K562 (cell line): ENCODE measurements around the gene MAN1B1. TPM values are rescaled to one million over a fixed set of nuclear protein-coding genes. Genes with fewer than 3 reads are reported as not detected.

Source experiments
- ATAC-seq: fragments of 200-7000 bp; cut with Tn5 transposase; 3 replicates; pipeline ENCODE4 v1.9.1; 2020; ENCODE audit warnings: moderate library complexity
- BruUV-seq: library from RNA; stranded (reverse); fragments of 400-500 nt; replicated peaks from 2 replicates; lab custom pipeline; 2021; lab: Mats Ljungman, UMichigan
- CTCF ChIA-PET: fragments of 300-600 bp; formaldehyde crosslinking; extraction: SDS; loops from one replicate; lab custom pipeline; 2021; ENCODE audit warnings: low intra/inter-chr PET ratio; lab: Yijun Ruan, JAX
- POLR2A ChIA-PET: fragments of 300-600, 350-650 bp; sonication (Branson Sonifier 250); formaldehyde crosslinking; extraction: SDS; loops from one replicate; lab custom pipeline; 2021; ENCODE audit warnings: antibody characterized with exemption, inconsistent platforms; lab: Yijun Ruan, JAX
- DNase-seq, 4 experiments: peaks; one replicate each; pipeline versions ENCODE4 v3.0.0 to v3.0.0-alpha.2; 2011 to 2018; ENCODE audit warnings: low spot score in 3 of 4, mixed read lengths in 3 of 4; ENCODE audit errors: extremely low read depth in 1 of 4
- FAIRE-seq: peaks from 2 replicates; lab custom pipeline; 2011; peaks lifted over from hg19 to GRCh38; lab: Jason Lieb, UNC
- H2AFZ ChIP-seq: 2 replicates; pipeline ENCODE4 v1.6.0; 2011; ENCODE audit warnings: low read depth, low read length, control low read depth, inconsistent platforms
- H3K27ac ChIP-seq: fragments of 200-600 bp; 3 replicates; pipeline ENCODE4 v1.8.0; 2011; ENCODE audit warnings: low read depth, mild to moderate bottlenecking, control low read depth, inconsistent platforms, low read length, moderate library complexity, mixed read lengths; ENCODE audit errors: extremely low read depth
- H3K27me3 ChIP-seq, 2 experiments: fragments of 300-600 bp in 1 of 2; 2 replicates in 1 of 2; 3 replicates in 1 of 2; pipeline versions ENCODE4 v1.6.0 to v1.8.0; 2011; ENCODE audit warnings: inconsistent platforms in 2 of 2, low read length in 2 of 2, mild to moderate bottlenecking in 1 of 2, mixed read lengths in 1 of 2, moderate library complexity in 1 of 2; ENCODE audit not compliant: control insufficient read depth in 2 of 2, insufficient read depth in 2 of 2
- H3K36me3 ChIP-seq: fragments of 300-600 bp; 3 replicates; pipeline ENCODE4 v1.8.0; 2011; ENCODE audit warnings: mild to moderate bottlenecking, low read length, inconsistent platforms; ENCODE audit not compliant: control insufficient read depth, insufficient read depth
- H3K4me1 ChIP-seq, 2 experiments: fragments of 200-600 bp in 1 of 2; replicated peaks in 1 of 2; 2 replicates in 1 of 2; 3 replicates in 1 of 2; pipeline versions ENCODE4 v1.5.1 to v1.8.0; 2011; ENCODE audit warnings: inconsistent platforms in 2 of 2, low read length in 2 of 2, mild to moderate bottlenecking in 1 of 2, mixed read lengths in 1 of 2, moderate library complexity in 1 of 2; ENCODE audit not compliant: control insufficient read depth in 2 of 2, insufficient read depth in 2 of 2
- H3K4me2 ChIP-seq: 2 replicates; pipeline ENCODE4 v1.6.1; 2011; ENCODE audit warnings: low read length, control low read depth, inconsistent platforms, mixed read lengths; ENCODE audit not compliant: insufficient read depth
- H3K4me3 ChIP-seq: fragments of 200-600 bp; sonication (generic), shearing (Covaris generic); 2 replicates; pipeline ENCODE4 v1.5.1; 2016; ENCODE audit warnings: control low read depth, inconsistent platforms
- H3K79me2 ChIP-seq: fragments of 200-600 bp; 3 replicates; pipeline ENCODE4 v1.8.0; 2011; ENCODE audit warnings: low read length, inconsistent platforms; ENCODE audit not compliant: control insufficient read depth, insufficient read depth
- H3K9ac ChIP-seq, 2 experiments: 2 replicates each; pipeline versions ENCODE4 v1.6.0 to v1.6.1; 2011; ENCODE audit warnings: low read depth in 2 of 2, low read length in 2 of 2, control low read depth in 1 of 2, inconsistent platforms in 1 of 2, mild to moderate bottlenecking in 1 of 2, mixed read lengths in 1 of 2; ENCODE audit not compliant: insufficient read depth in 1 of 2
- H3K9me1 ChIP-seq: one replicate; pipeline ENCODE4 v1.6.0; 2011; ENCODE audit warnings: inconsistent platforms, mild to moderate bottlenecking, low read length, moderate library complexity; ENCODE audit not compliant: control insufficient read depth, insufficient read depth
- H3K9me3 ChIP-seq: replicated peaks from 2 replicates; pipeline ENCODE4 v1.5.1; 2011; ENCODE audit warnings: low read depth, low read length, inconsistent platforms; ENCODE audit not compliant: control insufficient read depth, insufficient read depth
- H4K20me1 ChIP-seq: replicated peaks from 2 replicates; pipeline ENCODE4 v1.6.1; 2011; ENCODE audit warnings: low read length, inconsistent platforms, mixed read lengths; ENCODE audit not compliant: control insufficient read depth, insufficient read depth
- ATF3 ChIP-seq, 2 experiments: fragments of 450-650 bp in 1 of 2; sonication (generic) in 1 of 2; formaldehyde crosslinking in 1 of 2; IDR thresholded peaks in 1 of 2; conservative IDR thresholded peaks in 1 of 2; 2 replicates each; pipeline versions ENCODE4 v1.6.1 to v1.8.1; 2016 to 2023; ENCODE audit warnings: mild to moderate bottlenecking in 2 of 2, moderate library complexity in 2 of 2, inconsistent platforms in 1 of 2, missing genetic modification reagents in 1 of 2
- CREBBP ChIP-seq: IDR thresholded peaks from one replicate; pipeline ENCODE4 v1.6.1; 2012; ENCODE audit warnings: low read depth, mild to moderate bottlenecking, control low read depth, inconsistent platforms, low read length
- KDM4B ChIP-seq, 2 experiments: fragments of 450-650 bp in 1 of 2; sonication (generic) in 1 of 2; IDR thresholded peaks; 2 replicates each; pipeline ENCODE4 v1.6.1; 2016 to 2017; ENCODE audit warnings: borderline replicate concordance in 2 of 2, antibody characterized with exemption in 1 of 2, low read depth in 1 of 2, mild to moderate bottlenecking in 1 of 2
- MBD1 ChIP-seq: fragments of 250-450 bp; sonication (Bioruptor Pico); IDR thresholded peaks from 2 replicates; pipeline ENCODE4 v1.8.0; 2022; ENCODE audit warnings: inconsistent platforms
- MCM3 ChIP-seq: fragments of 450-650 bp; IDR thresholded peaks from 2 replicates; pipeline ENCODE4 v1.6.1; 2016
- POLR3G ChIP-seq: IDR thresholded peaks from 2 replicates; pipeline ENCODE4 v1.6.1; 2011; ENCODE audit not compliant: insufficient read length, insufficient replicate concordance; ENCODE audit errors: extremely low read depth
- SMARCA5 ChIP-seq: fragments of 450-650 bp; IDR thresholded peaks from 2 replicates; pipeline ENCODE4 v1.6.1; 2016
- SP1 ChIP-seq: sonication (generic); formaldehyde crosslinking; IDR thresholded peaks from 2 replicates; pipeline ENCODE4 v1.8.1; 2022; ENCODE audit warnings: mild to moderate bottlenecking, missing genetic modification reagents
- SREBF1 ChIP-seq: fragments of 150-350 bp; IDR thresholded peaks from 2 replicates; pipeline ENCODE4 v1.6.1; 2014; ENCODE audit warnings: antibody characterized with exemption, low read depth, low read length, borderline replicate concordance
- SUPT5H ChIP-seq: fragments of 450-650 bp; IDR thresholded peaks from 2 replicates; pipeline ENCODE4 v1.6.1; 2016
- XRCC3 ChIP-seq: fragments of 450-650 bp; IDR thresholded peaks from 2 replicates; pipeline ENCODE4 v1.6.1; 2017; ENCODE audit warnings: mild to moderate bottlenecking, moderate library complexity
- ZC3H8 ChIP-seq: fragments of 450-650 bp; IDR thresholded peaks from 2 replicates; pipeline ENCODE4 v1.6.1; 2017
- ZNF165 ChIP-seq: fragments of 250-450 bp; sonication (Bioruptor Pico); IDR thresholded peaks from 2 replicates; pipeline ENCODE4 v1.4.0; 2020; ENCODE audit warnings: borderline replicate concordance
- ZNF609 ChIP-seq: sonication (generic); formaldehyde crosslinking; IDR thresholded peaks from 2 replicates; pipeline ENCODE4 v1.8.1; 2023; ENCODE audit warnings: missing genetic modification reagents, mild to moderate bottlenecking, borderline replicate concordance
- ZZZ3 ChIP-seq: fragments of 450-650 bp; IDR thresholded peaks from 2 replicates; pipeline ENCODE4 v1.6.1; 2016; ENCODE audit warnings: antibody characterized with exemption, mild to moderate bottlenecking, moderate library complexity
- WGBS: fragments of 100-300 bp; shearing (Covaris generic); methylation state at CpG from one replicate; pipeline ENCODE4 v1.1.6; 2016; ENCODE audit warnings: low coverage, mixed read lengths; ENCODE audit not compliant: insufficient coverage; ENCODE audit errors: missing lambda C conversion rate; 5-methylcytosine and 5-hydroxymethylcytosine counted together
- in situ Hi-C: fragments of 300-500 bp; cut with MboI; formaldehyde crosslinking; loops from 4 replicates; pipeline ENCODE4 v1.15.0; 2018; ENCODE audit warnings: inconsistent platforms, mixed read lengths
- intact Hi-C: fragments of 100-400 bp; cut with micrococcal nuclease; formaldehyde crosslinking; loops from 2 replicates; pipeline ENCODE4 v1.14.2; 2022
- polyA plus RNA-seq, 8 experiments: library from polyadenylated mRNA; depleted of rRNA in 4 of 8; stranded (reverse) in 5 of 8; unstranded in 3 of 8; fragments of >200 nt; fragmentation: Nextera tagmentation in 2 of 8; fragmentation: Illumina TruSeq in 1 of 8; extraction: Ambion mirVana in 2 of 8; extraction: Trizol in 1 of 8; gene quantifications; 2 replicates each; pipeline versions ENCODE4 v1.2.1 to v1.2.3, GENCODE V29; 2011 to 2014; ENCODE audit warnings: inconsistent platforms in 1 of 8, missing spikeins in 1 of 8
- total RNA-seq, 7 experiments: library from RNA; depleted of rRNA in 6 of 7; stranded (reverse); fragments of >200 nt in 6 of 7; fragmentation: Illumina TruSeq in 2 of 7; extraction: Trizol in 2 of 7; gene quantifications; 2 replicates each; pipeline versions ENCODE4 v1.2.1 to v1.2.3, GENCODE V29; 2011 to 2021; ENCODE audit warnings: low replicate concordance in 1 of 7

MAN1B1 gene
- total and polyA plus RNA-seq, 9 of the 15 experiments (the other 6 are each of a cell fraction or from before 2014, with no cell fraction given), result 0.55 to 36.6 (median 27.3) TPM

GRCh38 chr9:137050570-137050969 lies 36.2 kb upstream of the MAN1B1 start (continued):
- TF ChIP-seq MBD1 (CRISPR knock-in tag), result no peak
- TF ChIP-seq KDM4B (IDR thresholded peaks at IDR 0.05; ENCODE audit: borderline replicate concordance in 2 of 2, low read depth in 1 of 2), result no peak
- no peak for TF ChIP-seq SP1 (CRISPR knock-in tag)
- TF ChIP-seq SMARCA5, result no peak
- no peak for TF ChIP-seq POLR3G
- no peak for TF ChIP-seq ZC3H8
- no peak for TF ChIP-seq SUPT5H
- TF ChIP-seq ZZZ3, result no peak

GRCh38 chr9:137051145-137051724 lies 35.5 kb upstream of the MAN1B1 start:
- H4K20me1 ChIP-seq, result peaks cover 28% of the 10 kb centered on the region
- in situ Hi-C loops (no loop called here), intact Hi-C loops (loop anchor here (2.0 to 5.0 kb wide), 2 partner anchors 66 to 176 kb away; partner anchors contain the start of gene RNF224)
- FAIRE-seq (no peak), DNase-seq (no peak), ATAC-seq (no peak)
- H3K27me3 ChIP-seq, result peaks cover 0 to 10% of the 10 kb centered on the region in 2 experiments; a peak in 2 of 5 replicates
- no peak overlapping the region for H2AFZ ChIP-seq
- H3K4me3 ChIP-seq, result no peak overlapping the region
- no peaks in the 10 kb centered on the region for H3K9me3 ChIP-seq
- H3K9me1 ChIP-seq, result peaks cover 2% of the 10 kb centered on the region
- H3K4me2 ChIP-seq, result no peak overlapping the region
- 50% methylated on average over 14 of the region's 17 CpGs for WGBS
- no peaks in the 10 kb centered on the region for H3K79me2 ChIP-seq
- no peak overlapping the region for H3K27ac ChIP-seq
- no peaks in the 10 kb centered on the region for H3K36me3 ChIP-seq
- CTCF ChIA-PET, result no interaction called here
- POLR2A ChIA-PET, result no interaction called here
- peaks cover 2 to 74% of the 10 kb centered on the region in 2 experiments; a peak in 3 of 5 replicates for H3K4me1 ChIP-seq
- no TSS peak for BruUV-seq
- H3K9ac ChIP-seq, result peak overlapping the region in 1 of 2 experiments; percentile 27; a peak in 1 of 4 replicates
- TF ChIP-seq SREBF1 (no peak), MCM3 (no peak), ZNF609 (CRISPR knock-in tag) (no peak), ZNF165 (no peak), CREBBP (no peak), XRCC3 (no peak), ATF3 (IDR thresholded peaks at IDR 0.05) (no peak), ATF3 (CRISPR knock-in tag; conservative IDR thresholded peaks at IDR 0.05) (no peak)
